Astrocyte of the cerebellum (primary cell): ENCODE results near the gene VSTM2L.

ENCODE experiments used
- DNase-seq: peaks from one replicate; pipeline ENCODE4 v3.0.0-alpha.2; 2011; ENCODE audit warnings: low read depth
- H3K4me3 ChIP-seq: 2 replicates; pipeline ENCODE4 v1.5.1; 2011; ENCODE audit warnings: mild to moderate bottlenecking, low read depth, low read length, moderate library complexity
- in situ Hi-C: cut with HindIII; loops from 2 replicates; pipeline ENCODE4 v1.10.0; 2017; ENCODE audit warnings: low sequenced_read_pairs
- TF ChIP-seq, protein P1 (sequence below): IDR thresholded peaks from 2 replicates; pipeline ENCODE4 v1.5.1; 2012; ENCODE audit warnings: low read length, low read depth, moderate library complexity, mild to moderate bottlenecking; ENCODE audit errors: missing control alignments

VSTM2L gene

GRCh38 chr20:37984018-37984785 lies 81.3 kb downstream of the VSTM2L start:
- no peak for DNase-seq
- TF ChIP-seq, protein P1, sequence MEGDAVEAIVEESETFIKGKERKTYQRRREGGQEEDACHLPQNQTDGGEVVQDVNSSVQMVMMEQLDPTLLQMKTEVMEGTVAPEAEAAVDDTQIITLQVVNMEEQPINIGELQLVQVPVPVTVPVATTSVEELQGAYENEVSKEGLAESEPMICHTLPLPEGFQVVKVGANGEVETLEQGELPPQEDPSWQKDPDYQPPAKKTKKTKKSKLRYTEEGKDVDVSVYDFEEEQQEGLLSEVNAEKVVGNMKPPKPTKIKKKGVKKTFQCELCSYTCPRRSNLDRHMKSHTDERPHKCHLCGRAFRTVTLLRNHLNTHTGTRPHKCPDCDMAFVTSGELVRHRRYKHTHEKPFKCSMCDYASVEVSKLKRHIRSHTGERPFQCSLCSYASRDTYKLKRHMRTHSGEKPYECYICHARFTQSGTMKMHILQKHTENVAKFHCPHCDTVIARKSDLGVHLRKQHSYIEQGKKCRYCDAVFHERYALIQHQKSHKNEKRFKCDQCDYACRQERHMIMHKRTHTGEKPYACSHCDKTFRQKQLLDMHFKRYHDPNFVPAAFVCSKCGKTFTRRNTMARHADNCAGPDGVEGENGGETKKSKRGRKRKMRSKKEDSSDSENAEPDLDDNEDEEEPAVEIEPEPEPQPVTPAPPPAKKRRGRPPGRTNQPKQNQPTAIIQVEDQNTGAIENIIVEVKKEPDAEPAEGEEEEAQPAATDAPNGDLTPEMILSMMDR: no peak
- in situ Hi-C loops: no loop called here
- H3K4me3 ChIP-seq: no peak overlapping the region

- TF ChIP-seq, protein P1: no peak
- DNase-seq: no peak
- H3K4me3 ChIP-seq: no peak overlapping the region
- in situ Hi-C loops: no loop called here
Measured at GRCh38 chr20:37986044-37986858, 83.3 kb downstream of the VSTM2L start.

GRCh38 chr20:37986873-37987601 lies 84.1 kb downstream of the VSTM2L start:
- DNase-seq: no peak
- TF ChIP-seq, protein P1: no peak
- no peak overlapping the region for H3K4me3 ChIP-seq
- in situ Hi-C loops: no loop called here

DNA sequence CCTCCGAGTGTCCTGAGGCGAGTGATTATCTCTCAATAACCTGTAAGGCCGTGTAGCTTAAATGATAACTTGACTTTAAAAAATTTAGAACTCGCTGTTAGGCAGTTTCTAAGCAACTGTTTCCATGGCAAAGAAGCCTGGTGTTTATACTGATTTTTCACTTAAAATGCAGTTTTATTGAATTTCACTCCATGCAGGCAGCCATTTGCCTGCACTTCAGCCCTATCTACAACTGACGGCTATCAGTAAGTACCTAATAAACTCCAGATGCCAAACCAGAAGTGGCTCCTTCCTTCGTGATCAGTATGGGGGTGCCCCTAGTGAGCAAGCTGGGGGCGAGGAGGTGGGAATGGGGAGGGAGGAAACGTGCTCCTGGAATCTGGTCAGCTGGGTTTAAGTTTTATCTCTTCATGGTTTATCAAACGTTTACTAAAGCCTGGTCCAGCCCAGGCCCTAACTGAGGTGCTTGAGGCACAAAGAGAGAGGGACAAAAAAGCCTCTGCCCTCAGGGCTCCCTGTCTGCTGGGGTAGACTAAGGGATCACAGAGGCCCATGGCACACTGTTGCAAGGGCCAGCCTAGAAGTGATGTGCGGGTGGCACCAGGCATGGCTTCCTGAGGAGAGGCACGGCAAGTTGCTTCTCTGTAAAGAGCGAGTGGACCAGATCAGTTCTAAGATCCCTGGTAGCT lies 84.8 kb downstream of the VSTM2L start:
- no peak for DNase-seq
- H3K4me3 ChIP-seq: no peak overlapping the region
- TF ChIP-seq, protein P1: no peak
- in situ Hi-C loops: no loop called here

DNA sequence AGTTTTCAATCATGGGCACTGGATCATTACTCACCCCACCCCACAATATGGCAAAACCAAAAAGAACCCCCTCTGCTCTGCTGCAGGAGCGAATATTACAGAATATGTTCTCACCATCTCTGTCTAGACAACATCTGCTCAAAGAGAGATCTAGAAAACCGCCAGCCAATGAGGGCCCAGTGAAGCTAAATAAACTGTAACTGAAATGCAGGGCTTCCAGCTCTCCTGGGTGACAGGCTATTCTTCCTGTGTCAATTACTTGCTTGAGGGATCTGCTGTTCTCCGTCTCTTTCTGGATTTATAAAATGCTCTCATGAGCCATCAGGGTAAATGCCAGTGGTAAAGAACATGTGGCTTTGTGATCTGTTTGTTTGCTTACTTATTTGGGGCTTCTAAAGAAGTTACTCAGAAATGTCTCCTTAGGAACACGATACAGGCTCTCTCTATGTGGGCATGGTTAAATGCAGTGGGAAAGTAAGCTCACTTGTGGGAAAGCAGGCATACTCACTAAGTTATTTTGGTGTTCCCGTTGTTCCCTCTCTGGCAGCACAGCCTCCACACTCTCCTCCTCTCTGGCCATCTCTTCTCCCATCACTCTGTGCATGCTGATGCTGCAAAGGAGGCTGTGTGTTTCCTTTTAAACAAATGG lies 85.5 kb downstream of the VSTM2L start:
- in situ Hi-C loops: no loop called here
- TF ChIP-seq, protein P1: no peak
- DNase-seq: no peak

More for the DNA sequence above, 85.5 kb downstream of the VSTM2L start:
- H3K4me3 ChIP-seq: no peak overlapping the region
